ENCODE measurements around the gene POU3F1. TPM values are rescaled to one million over a fixed set of nuclear protein-coding genes. Genes with fewer than 3 reads are reported as not detected.

The POU3F1 gene
- total and polyA plus RNA-seq, 4 donors = 0.04 to 0.20 (median 0.17) TPM

GRCh38 chr1:38053416-38054091, 7.0 kb upstream of the POU3F1 start:
- Histone ChIP-seq H3K36me3 (ENCODE audit: control insufficient read depth in 4 of 4, insufficient read depth in 4 of 4, low read length in 4 of 4) (no peaks in the 10 kb centered on the region), H3K9ac (ENCODE audit: insufficient read depth in 1 of 2, low read length in 2 of 2) (no peak overlapping the region), H3K9me3 (ENCODE audit: control insufficient read depth in 4 of 4, insufficient read depth in 3 of 4, low read length in 3 of 4) (no peaks in the 10 kb centered on the region), H3K4me1 (ENCODE audit: control insufficient read depth in 5 of 5, insufficient read depth in 5 of 5, low read length in 5 of 5) (peaks cover 0 to 17% (median 3%) of the 10 kb centered on the region in 5 donors), H3K27ac (ENCODE audit: low read depth in 1 of 2, low read length in 1 of 2) (no peak overlapping the region), H3K27me3 (ENCODE audit: control insufficient read depth in 3 of 3, insufficient read depth in 3 of 3, low read length in 2 of 3) (peaks cover 0 to 16% (median 2%) of the 10 kb centered on the region in 3 donors), H3K4me3 (no peak overlapping the region)
- no peak for DNase-seq
- 68 to 70% methylated on average over 7 of the region's 7 CpGs for WGBS, 2 donors
- no peak for TF ChIP-seq CTCF (IDR thresholded peaks at IDR 0.05; ENCODE audit: control extremely low read depth, extremely low read depth)
- ATAC-seq (ENCODE audit: insufficient read depth, low FRiP score) = no peak

GRCh38 chr1:38052750-38053415, 6.3 kb upstream of the POU3F1 start:
- Histone ChIP-seq H3K9me3 (ENCODE audit: control insufficient read depth in 4 of 4, insufficient read depth in 3 of 4, low read length in 3 of 4) (no peaks in the 10 kb centered on the region), H3K4me1 (ENCODE audit: control insufficient read depth in 5 of 5, insufficient read depth in 5 of 5, low read length in 5 of 5) (peaks cover 0 to 20% (median 3%) of the 10 kb centered on the region in 5 donors), H3K4me3 (no peak overlapping the region), H3K9ac (ENCODE audit: insufficient read depth in 1 of 2, low read length in 2 of 2) (no peak overlapping the region), H3K27ac (ENCODE audit: low read depth in 1 of 2, low read length in 1 of 2) (no peak overlapping the region), H3K27me3 (ENCODE audit: control insufficient read depth in 3 of 3, insufficient read depth in 3 of 3, low read length in 2 of 3) (peaks cover 0 to 22% (median 3%) of the 10 kb centered on the region in 3 donors), H3K36me3 (ENCODE audit: control insufficient read depth in 4 of 4, insufficient read depth in 4 of 4, low read length in 4 of 4) (no peaks in the 10 kb centered on the region)
- no peak for ATAC-seq (ENCODE audit: insufficient read depth, low FRiP score)
- DNase-seq = no peak
- no peak for TF ChIP-seq CTCF (IDR thresholded peaks at IDR 0.05; ENCODE audit: control extremely low read depth, extremely low read depth)
- 35 to 54% methylated on average over 3 of the region's 3 CpGs for WGBS, 2 donors

- no peaks in the 10 kb centered on the region for H3K9me3 ChIP-seq (ENCODE audit: control insufficient read depth in 4 of 4, insufficient read depth in 3 of 4, low read length in 3 of 4)
- H3K27me3 ChIP-seq (ENCODE audit: control insufficient read depth in 3 of 3, insufficient read depth in 3 of 3, low read length in 2 of 3) = peaks cover 0 to 24% (median 3%) of the 10 kb centered on the region in 3 donors
- H3K4me1 ChIP-seq (ENCODE audit: control insufficient read depth in 5 of 5, insufficient read depth in 5 of 5, low read length in 5 of 5) = peaks cover 0 to 28% (median 8%) of the 10 kb centered on the region in 5 donors
- TF ChIP-seq CTCF (IDR thresholded peaks at IDR 0.05; ENCODE audit: control extremely low read depth, extremely low read depth) = no peak
- DNase-seq (no peak), ATAC-seq (ENCODE audit: insufficient read depth, low FRiP score) (no peak)
- no peak overlapping the region for H3K27ac ChIP-seq (ENCODE audit: low read depth in 1 of 2, low read length in 1 of 2)
- no peak overlapping the region for H3K9ac ChIP-seq (ENCODE audit: insufficient read depth in 1 of 2, low read length in 2 of 2)
- 82 to 83% methylated on average over 9 of the region's 9 CpGs for WGBS, 2 donors
- no peaks in the 10 kb centered on the region for H3K36me3 ChIP-seq (ENCODE audit: control insufficient read depth in 4 of 4, insufficient read depth in 4 of 4, low read length in 4 of 4)
- no peak overlapping the region for H3K4me3 ChIP-seq
These were observed 4.5 kb upstream of the POU3F1 start for GRCh38 chr1:38051079-38051543.

Measured in lung (tissue), 12 donors.